ENCODE measurements around the gene TMEM239. TPM values are rescaled to one million over a fixed set of nuclear protein-coding genes. Genes with fewer than 3 reads are reported as not detected.

TMEM239 gene
- total RNA-seq, 2 donors from 2014 or later: not detected

GRCh38 chr20:2797136-2797983 is 18.8 kb upstream of the TMEM239 start:
- WGBS: 83% methylated on average over 16 of the region's 16 CpGs
- TF ChIP-seq POLR2AphosphoS5 (IDR thresholded peaks at IDR 0.05): no peak
- TF ChIP-seq POLR2A (IDR thresholded peaks at IDR 0.05): no peak
- TF ChIP-seq CTCF (IDR thresholded peaks at IDR 0.05): no peak
- Histone ChIP-seq H3K4me3 (no peak overlapping the region), H3K27me3 (replicated peaks; ENCODE audit: insufficient read depth) (no peaks in the 10 kb centered on the region), H3K4me1 (replicated peaks) (no peaks in the 10 kb centered on the region), H3K36me3 (no peaks in the 10 kb centered on the region), H3K9me3 (no peaks in the 10 kb centered on the region), H3K27ac (no peak overlapping the region)
- intact Hi-C loops (cut with DNase I): no loop called here
- no peak for DNase-seq (ENCODE audit: low spot score)

GRCh38 chr20:2798095-2798805 is 17.9 kb upstream of the TMEM239 start:
- WGBS: 62% methylated on average over 19 of the region's 19 CpGs
- DNase-seq (ENCODE audit: low spot score): no peak
- Histone ChIP-seq H3K27ac (no peak overlapping the region), H3K4me3 (no peak overlapping the region), H3K9me3 (no peaks in the 10 kb centered on the region), H3K36me3 (no peaks in the 10 kb centered on the region), H3K4me1 (replicated peaks) (no peaks in the 10 kb centered on the region), H3K27me3 (replicated peaks; ENCODE audit: insufficient read depth) (no peaks in the 10 kb centered on the region)
- intact Hi-C loops (cut with DNase I): no loop called here
- no peak for TF ChIP-seq POLR2AphosphoS5 (IDR thresholded peaks at IDR 0.05)
- no peak for TF ChIP-seq CTCF (IDR thresholded peaks at IDR 0.05)
- TF ChIP-seq POLR2A (IDR thresholded peaks at IDR 0.05): no peak

- WGBS: 65% methylated on average over 6 of the region's 6 CpGs
- TF ChIP-seq POLR2AphosphoS5 (IDR thresholded peaks at IDR 0.05) (no peak), CTCF (IDR thresholded peaks at IDR 0.05) (no peak), POLR2A (IDR thresholded peaks at IDR 0.05) (no peak)
- intact Hi-C loops (cut with DNase I): no loop called here
- Histone ChIP-seq H3K36me3 (no peaks in the 10 kb centered on the region), H3K27me3 (replicated peaks; ENCODE audit: insufficient read depth) (no peaks in the 10 kb centered on the region), H3K4me3 (no peak overlapping the region), H3K27ac (no peak overlapping the region), H3K4me1 (replicated peaks) (no peaks in the 10 kb centered on the region), H3K9me3 (no peaks in the 10 kb centered on the region)
- DNase-seq (ENCODE audit: low spot score): no peak
These were observed 17.4 kb upstream of the TMEM239 start for GRCh38 chr20:2798814-2799213.

- no peak overlapping the region for H3K27ac ChIP-seq
- H3K4me1 ChIP-seq (replicated peaks): no peaks in the 10 kb centered on the region
- intact Hi-C loops (cut with DNase I): no loop called here
- H3K36me3 ChIP-seq: no peaks in the 10 kb centered on the region
- 38% methylated on average over 9 of the region's 9 CpGs for WGBS
- H3K27me3 ChIP-seq (replicated peaks; ENCODE audit: insufficient read depth): no peaks in the 10 kb centered on the region
- no peak overlapping the region for H3K4me3 ChIP-seq
- DNase-seq (ENCODE audit: low spot score): no peak
- H3K9me3 ChIP-seq: no peaks in the 10 kb centered on the region
- TF ChIP-seq POLR2A (IDR thresholded peaks at IDR 0.05): no peak
- no peak for TF ChIP-seq POLR2AphosphoS5 (IDR thresholded peaks at IDR 0.05)
- no peak for TF ChIP-seq CTCF (IDR thresholded peaks at IDR 0.05)
These were observed 16.9 kb upstream of the TMEM239 start for GRCh38 chr20:2799271-2799670.
